ENCODE measurements around the gene KCNJ1.

GRCh38 chr11:128823753-128824152 lies 43.3 kb downstream of the KCNJ1 start:
- TF ChIP-seq POLR2A (IDR thresholded peaks at IDR 0.05; ENCODE audit: extremely low read depth, insufficient read length) (no peak), CTCF (IDR thresholded peaks at IDR 0.05; ENCODE audit: low read depth, low read length) (no peak), MAX (IDR thresholded peaks at IDR 0.05; ENCODE audit: low read depth, low read length) (no peak)
